GM20431 (cell line): ENCODE measurements around the gene FBXL16.

Source experiments
- in situ Hi-C: fragments of 300-500 bp; cut with MseI, MboI; formaldehyde crosslinking; loops from one replicate; pipeline ENCODE4 v1.15.0; 2020; ENCODE audit warnings: low sequenced_read_pairs; ENCODE audit not compliant: unreplicated experiment

Gene FBXL16

GRCh38 chr16:712740-713250, 7.2 kb upstream of the FBXL16 start:
- in situ Hi-C loops = loop anchor here (10.0 kb wide), 1 partner anchor 72 kb away; the partner anchor contains the start of genes CHTF18 and RPUSD1

- in situ Hi-C loops = loop anchor here (10.0 kb wide), 1 partner anchor 73 kb away; the partner anchor contains the start of genes CHTF18 and RPUSD1
Observed at GRCh38 chr16:711548-712320, 6.1 kb upstream of the FBXL16 start.

- in situ Hi-C loops = loop anchor here (10.0 kb wide), 1 partner anchor 74 kb away; the partner anchor contains the start of genes CHTF18 and RPUSD1
Observed at GRCh38 chr16:711084-711483, 5.5 kb upstream of the FBXL16 start.

GRCh38 chr16:710500-711075, 5.0 kb upstream of the FBXL16 start:
- in situ Hi-C loops = loop anchor here (10.0 kb wide), 1 partner anchor 74 kb away; the partner anchor contains the start of genes CHTF18 and RPUSD1

- in situ Hi-C loops = loop anchor here (10.0 kb wide), 1 partner anchor 75 kb away; the partner anchor contains the start of genes CHTF18 and RPUSD1
Observed at GRCh38 chr16:709566-710499, 4.2 kb upstream of the FBXL16 start.

GRCh38 chr16:708959-709358, 3.4 kb upstream of the FBXL16 start:
- in situ Hi-C loops = no loop called here

- in situ Hi-C loops = no loop called here
Observed at GRCh38 chr16:708019-708418, 2.4 kb upstream of the FBXL16 start.

- in situ Hi-C loops = no loop called here
Observed at GRCh38 chr16:707062-707538, 1.5 kb upstream of the FBXL16 start.

- in situ Hi-C loops = no loop called here
Observed at GRCh38 chr16:706189-707061, 824 bp upstream of the FBXL16 start.

- in situ Hi-C loops = no loop called here
Observed at GRCh38 chr16:704552-705380, 835 bp downstream of the FBXL16 start.

- in situ Hi-C loops = no loop called here
Observed at GRCh38 chr16:704047-704446, 1.6 kb downstream of the FBXL16 start.

- in situ Hi-C loops = no loop called here
Observed at GRCh38 chr16:703406-703805, 2.2 kb downstream of the FBXL16 start.

- in situ Hi-C loops = no loop called here
Observed at GRCh38 chr16:702341-702740, 3.3 kb downstream of the FBXL16 start.

GRCh38 chr16:700684-701584, 4.7 kb downstream of the FBXL16 start:
- in situ Hi-C loops = no loop called here

- in situ Hi-C loops = no loop called here
Observed at GRCh38 chr16:698911-699671, 6.5 kb downstream of the FBXL16 start.

- in situ Hi-C loops = no loop called here
Observed at GRCh38 chr16:695355-696089, 10.1 kb downstream of the FBXL16 start.
